HepG2 (cell line): Measurements from ENCODE around the gene PDE8B. TPM values are rescaled to one million over a fixed set of nuclear protein-coding genes. Genes with fewer than 3 reads are reported as not detected.
A peak's percentile ranks its signal among the peaks of the same experiment; 100 is the strongest.

ENCODE experiments used
- ATAC-seq: fragments of 200-7000 bp; cut with Tn5 transposase; 3 replicates; pipeline ENCODE4 v1.9.1; 2020; ENCODE audit warnings: mild to moderate bottlenecking, moderate library complexity
- BruUV-seq: library from RNA; stranded (reverse); fragments of 400-500 nt; replicated peaks from 2 replicates; lab custom pipeline; 2021; lab: Mats Ljungman, UMichigan
- CTCF ChIA-PET: fragments of 300-600 bp; formaldehyde crosslinking; extraction: SDS; loops from one replicate; lab custom pipeline; 2021; ENCODE audit warnings: low total read pairs, inconsistent platforms, low intra/inter-chr PET ratio; lab: Yijun Ruan, JAX
- POLR2A ChIA-PET: fragments of 350-600 bp; sonication (Branson Sonifier 250); formaldehyde crosslinking; loops from one replicate; lab custom pipeline; 2020; ENCODE audit warnings: antibody characterized with exemption, inconsistent platforms; lab: Yijun Ruan, JAX
- DNase-seq: peaks from one replicate; pipeline ENCODE4 v3.0.0-alpha.2; 2015; ENCODE audit warnings: low spot score
- FAIRE-seq: peaks from 3 replicates; lab custom pipeline; 2011; peaks lifted over from hg19 to GRCh38; lab: Jason Lieb, UNC
- H2AFZ ChIP-seq: one replicate; pipeline ENCODE4 v1.6.1; 2011; ENCODE audit warnings: low read length, inconsistent platforms
- H3K27ac ChIP-seq: fragments of 300-600 bp; 3 replicates; pipeline ENCODE4 v1.8.0; 2011; ENCODE audit warnings: mixed run types, mild to moderate bottlenecking, mixed read lengths, low read length, inconsistent platforms; ENCODE audit not compliant: insufficient read depth; ENCODE audit errors: extremely low read length
- H3K27me3 ChIP-seq, 2 experiments: fragments of 200-600 bp in 1 of 2; 2 replicates in 1 of 2; 3 replicates in 1 of 2; pipeline versions ENCODE4 v1.6.0 to v1.8.0; 2011; ENCODE audit warnings: low read length in 2 of 2, mild to moderate bottlenecking in 2 of 2, moderate library complexity in 2 of 2, inconsistent platforms in 1 of 2; ENCODE audit not compliant: insufficient read depth in 2 of 2, control insufficient read depth in 1 of 2
- H3K36me3 ChIP-seq, 2 experiments: fragments of 200-600 bp in 1 of 2; replicated peaks in 1 of 2; 2 replicates in 1 of 2; 3 replicates in 1 of 2; pipeline versions ENCODE4 v1.5.1 to v1.8.0; 2011; ENCODE audit warnings: low read length in 2 of 2, inconsistent platforms in 1 of 2; ENCODE audit not compliant: insufficient read depth in 2 of 2, control insufficient read depth in 1 of 2
- H3K4me1 ChIP-seq: 2 replicates; pipeline ENCODE4 v1.5.1; 2012; ENCODE audit warnings: low read length, inconsistent platforms; ENCODE audit not compliant: insufficient read depth
- H3K4me2 ChIP-seq: 2 replicates; pipeline ENCODE4 v1.6.0; 2011; ENCODE audit warnings: low read depth, low read length, inconsistent platforms
- H3K4me3 ChIP-seq, 3 experiments: fragments of 200-600 bp in 1 of 3; sonication (generic), shearing (Covaris generic) in 1 of 3; replicated peaks in 1 of 3; 2 replicates each; pipeline ENCODE4 v1.5.1; 2011 to 2016; ENCODE audit warnings: low read length in 3 of 3, inconsistent platforms in 2 of 3, low read depth in 2 of 3, mild to moderate bottlenecking in 2 of 3, control low read depth in 1 of 3, mixed read lengths in 1 of 3; ENCODE audit not compliant: insufficient read depth in 1 of 3
- H3K79me2 ChIP-seq: one replicate; pipeline ENCODE4 v1.6.1; 2011; ENCODE audit warnings: low read length, inconsistent platforms; ENCODE audit not compliant: insufficient read depth
- H3K9ac ChIP-seq: 2 replicates; pipeline ENCODE4 v1.6.0; 2011; ENCODE audit warnings: mild to moderate bottlenecking, low read depth, low read length, inconsistent platforms; ENCODE audit not compliant: insufficient read depth
- H3K9me3 ChIP-seq: 2 replicates; pipeline ENCODE4 v1.5.1; 2012; ENCODE audit warnings: mild to moderate bottlenecking, low read length
- H4K20me1 ChIP-seq: 2 replicates; pipeline ENCODE4 v1.6.0; 2011; ENCODE audit warnings: inconsistent platforms, mild to moderate bottlenecking, low read length, moderate library complexity; ENCODE audit not compliant: insufficient read depth
- CENPT ChIP-seq: sonication (generic); formaldehyde crosslinking; IDR thresholded peaks from 2 replicates; pipeline ENCODE4 v1.8.0; 2022; ENCODE audit warnings: low read depth, mild to moderate bottlenecking, moderate library complexity, missing genetic modification reagents
- EZH2 ChIP-seq: conservative IDR thresholded peaks from 2 replicates; pipeline ENCODE4 v1.6.1; 2012; ENCODE audit warnings: mild to moderate bottlenecking, low read depth, low read length, moderate library complexity
- FOXP1 ChIP-seq, 2 experiments: fragments of 450-650 bp in 1 of 2; IDR thresholded peaks; 2 replicates each; pipeline ENCODE4 v1.6.1; 2017 to 2018; ENCODE audit warnings: antibody characterized with exemption in 1 of 2
- HBP1 ChIP-seq: IDR thresholded peaks from 2 replicates; pipeline ENCODE4 v1.6.1; 2016; ENCODE audit warnings: low read depth, control low read depth
- NFKB2 ChIP-seq: sonication (generic); formaldehyde crosslinking; IDR thresholded peaks from 2 replicates; pipeline ENCODE4 v1.4.0; 2020; ENCODE audit warnings: missing genetic modification reagents, borderline replicate concordance
- PBX3 ChIP-seq: sonication (generic); formaldehyde crosslinking; IDR thresholded peaks from 2 replicates; pipeline ENCODE4 v1.8.1; 2023; ENCODE audit warnings: missing genetic modification reagents, inconsistent platforms, borderline replicate concordance
- PHF5A ChIP-seq: IDR thresholded peaks from one replicate; pipeline ENCODE4 v1.6.1; 2018; ENCODE audit warnings: low read depth, missing genetic modification reagents; ENCODE audit not compliant: unreplicated experiment
- PPARG ChIP-seq: conservative IDR thresholded peaks from 2 replicates; pipeline ENCODE4 v1.6.1; 2016; ENCODE audit warnings: missing biosample characterization, missing genetic modification reagents
- SCMH1 ChIP-seq: sonication (generic); formaldehyde crosslinking; IDR thresholded peaks from 2 replicates; pipeline ENCODE4 v1.9.0; 2021; ENCODE audit warnings: missing genetic modification reagents, mild to moderate bottlenecking, borderline replicate concordance
- SOX13 ChIP-seq, 3 experiments: fragments of 450-650 bp in 1 of 3; sonication (generic) in 1 of 3; formaldehyde crosslinking in 1 of 3; IDR thresholded peaks in 2 of 3; conservative IDR thresholded peaks in 1 of 3; 2 replicates each; pipeline versions ENCODE4 v1.5.0 to v1.6.1; 2016 to 2020; ENCODE audit warnings: antibody characterized with exemption in 1 of 3, mild to moderate bottlenecking in 1 of 3, missing compliant biosample characterization in 1 of 3, missing genetic modification reagents in 1 of 3, moderate library complexity in 1 of 3
- SRY ChIP-seq: sonication (generic); formaldehyde crosslinking; IDR thresholded peaks from 2 replicates; pipeline ENCODE4 v1.8.0; 2022; ENCODE audit warnings: mild to moderate bottlenecking, missing genetic modification reagents
- TAF15 ChIP-seq: fragments of 200-400 bp; formaldehyde crosslinking; IDR thresholded peaks from one replicate; pipeline ENCODE4 v1.6.1; 2018; ENCODE audit warnings: mild to moderate bottlenecking, low read depth, low read length; ENCODE audit not compliant: poor library complexity, severe bottlenecking
- ZFP36L2 ChIP-seq: sonication (generic); formaldehyde crosslinking; IDR thresholded peaks from 2 replicates; pipeline ENCODE4 v1.4.0; 2020; ENCODE audit warnings: missing genetic modification reagents
- ZKSCAN8 ChIP-seq: IDR thresholded peaks from 2 replicates; pipeline ENCODE4 v1.6.1; 2016; ENCODE audit warnings: borderline replicate concordance, missing genetic modification reagents, missing compliant biosample characterization
- ZNF281 ChIP-seq: sonication (generic); formaldehyde crosslinking; IDR thresholded peaks from 2 replicates; pipeline ENCODE4 v1.4.0; 2020; ENCODE audit warnings: missing genetic modification reagents, borderline replicate concordance
- WGBS: methylation state at CpG from one replicate; pipeline ENCODE4 v1.1.6; 2017; ENCODE audit warnings: low lambda C conversion rate; 5-methylcytosine and 5-hydroxymethylcytosine counted together
- in situ Hi-C: cut with HindIII; loops from 2 replicates; pipeline ENCODE4 v1.10.0; 2017; ENCODE audit warnings: low pct_unique_long_range_greater_than_20kb; ENCODE audit not compliant: extremely low pct_ligation_motif_present
- intact Hi-C: fragments of 100-400 bp; cut with micrococcal nuclease; formaldehyde crosslinking; loops from one replicate; pipeline ENCODE4 v1.10.0; 2022; ENCODE audit not compliant: unreplicated experiment
- polyA plus RNA-seq, 8 experiments: library from polyadenylated mRNA; depleted of rRNA in 3 of 8; stranded (reverse) in 7 of 8; unstranded in 1 of 8; fragments of >200 nt; fragmentation: Illumina TruSeq in 4 of 8; extraction: Trizol in 4 of 8; gene quantifications; 2 replicates each; pipeline versions ENCODE4 v1.2.1 to v1.2.3, GENCODE V29; 2011 to 2016; ENCODE audit warnings: low read depth in 4 of 8, missing spikeins in 1 of 8, mixed read lengths in 1 of 8; ENCODE audit not compliant: insufficient read depth in 1 of 8
- total RNA-seq, 5 experiments: library from RNA; depleted of rRNA; stranded (reverse); fragments of >200 nt; fragmentation: Illumina TruSeq; extraction: Trizol; gene quantifications; 2 replicates each; pipeline ENCODE4 v1.2.3, GENCODE V29; 2016; ENCODE audit warnings: low read depth in 1 of 5

PDE8B gene
- total and polyA plus RNA-seq, 2 of the 13 experiments (the other 11 are each of a cell fraction or from before 2014, with no cell fraction given): 0.07 TPM; not detected in 1

GRCh38 chr5:77397686-77398292, 187.3 kb downstream of the PDE8B start:
- Histone ChIP-seq H3K36me3 (no peaks in the 10 kb centered on the region), H3K4me1 (peaks cover 28% of the 10 kb centered on the region), H4K20me1 (no peaks in the 10 kb centered on the region), H3K9me3 (no peaks in the 10 kb centered on the region), H3K27me3 (peaks cover 0 to 10% of the 10 kb centered on the region in 2 experiments; a peak in 2 of 5 replicates), H3K79me2 (no peaks in the 10 kb centered on the region), H3K4me2 (peak overlapping the region; percentile 52), H3K9ac (no peak overlapping the region), H3K4me3 (peak overlapping the region in 1 of 3 experiments; percentile 4; a peak in 2 of 6 replicates), H3K27ac (no peak overlapping the region), H2AFZ (no peak overlapping the region)
- FAIRE-seq: peak; percentile 83
- ChIA-PET POLR2A (no interaction called here), CTCF (no interaction called here)
- BruUV-seq: no TSS peak
- intact Hi-C loops: no loop called here
- under 1% methylated on average over 5 of the region's 5 CpGs for WGBS
- DNase-seq: peak; percentile 62
- in situ Hi-C loops: no loop called here
- peak; percentile 95 for ATAC-seq
- TF ChIP-seq SOX13 (IDR thresholded peaks at IDR 0.05) (no peak), SOX13 (CRISPR knock-in tag; conservative IDR thresholded peaks at IDR 0.05 in 1 of 2, IDR thresholded peaks at IDR 0.05 in 1 of 2) (peak in 1 of 2 experiments; percentile 47; a peak in 2 of 4 replicates), CENPT (CRISPR knock-in tag) (no peak), NFKB2 (no peak), FOXP1 (IDR thresholded peaks at IDR 0.05) (no peak), FOXP1 (CRISPR knock-in tag; IDR thresholded peaks at IDR 0.05) (0 out of 2 replicates have a peak, but pooled peaks have one; percentile 18), ZNF281 (CRISPR knock-in tag) (peak; percentile 57; the same call in 1 of the 2 replicates), HBP1 (CRISPR knock-in tag) (no peak), SCMH1 (CRISPR knock-in tag) (no peak), ZKSCAN8 (CRISPR knock-in tag) (no peak), ZFP36L2 (CRISPR knock-in tag) (no peak), PHF5A (CRISPR knock-in tag) (no peak), SRY (CRISPR knock-in tag) (no peak), PBX3 (no peak), PPARG (peak; percentile 56; the same call in 1 of the 2 replicates), TAF15 (no peak), EZH2 (no peak)
